AG08395 (cell line): ENCODE data around the gene PEX26.
A peak's percentile ranks its signal among the peaks of the same experiment; 100 is the strongest.
"Not testable (repeated sequence)": the region's sequence is repeated elsewhere in the genome, so short reads cannot be mapped to it uniquely, and the experiment has no call there.

Experiments used
- DNase-seq: peaks from one replicate; pipeline ENCODE4 v3.0.0; 2012; ENCODE audit warnings: mixed read lengths, low spot score

PEX26 gene

DNA sequence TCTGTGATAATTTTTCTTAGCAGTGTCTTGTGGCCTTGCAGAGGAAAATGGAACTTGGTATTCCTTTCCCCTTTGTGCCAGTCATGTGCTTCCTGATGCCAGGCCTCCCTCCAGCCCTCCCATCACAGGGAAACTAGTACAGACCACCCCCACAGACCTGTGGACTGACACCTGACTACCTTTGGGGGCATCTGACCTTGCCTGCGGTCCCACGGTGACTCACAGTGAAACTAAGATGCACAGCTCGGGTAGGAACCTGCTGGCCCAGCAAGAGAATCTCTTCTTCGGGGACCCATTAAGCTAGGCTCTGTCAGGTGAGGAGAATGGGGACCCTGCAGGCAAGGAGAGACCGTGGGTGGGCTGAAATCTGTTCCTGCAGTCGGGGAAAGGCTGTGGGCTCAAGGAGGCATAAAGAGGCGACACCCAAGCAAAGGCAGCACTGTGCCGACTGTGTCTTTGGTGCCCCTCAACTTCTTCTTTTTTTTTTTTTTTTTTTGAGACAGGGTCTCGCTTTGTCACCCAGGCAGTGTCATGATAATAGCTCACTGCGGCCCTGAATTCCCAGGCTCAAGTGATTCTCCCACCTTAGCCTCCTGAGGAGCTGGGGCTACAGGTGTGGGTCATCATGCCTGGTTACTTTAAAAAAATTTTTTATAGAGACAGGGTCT is 20.8 kb upstream of the PEX26 start:
- no peak for DNase-seq

GRCh38 chr22:18057568-18058209 is 20.1 kb upstream of the PEX26 start:
- peak; percentile 88 for DNase-seq

DNA sequence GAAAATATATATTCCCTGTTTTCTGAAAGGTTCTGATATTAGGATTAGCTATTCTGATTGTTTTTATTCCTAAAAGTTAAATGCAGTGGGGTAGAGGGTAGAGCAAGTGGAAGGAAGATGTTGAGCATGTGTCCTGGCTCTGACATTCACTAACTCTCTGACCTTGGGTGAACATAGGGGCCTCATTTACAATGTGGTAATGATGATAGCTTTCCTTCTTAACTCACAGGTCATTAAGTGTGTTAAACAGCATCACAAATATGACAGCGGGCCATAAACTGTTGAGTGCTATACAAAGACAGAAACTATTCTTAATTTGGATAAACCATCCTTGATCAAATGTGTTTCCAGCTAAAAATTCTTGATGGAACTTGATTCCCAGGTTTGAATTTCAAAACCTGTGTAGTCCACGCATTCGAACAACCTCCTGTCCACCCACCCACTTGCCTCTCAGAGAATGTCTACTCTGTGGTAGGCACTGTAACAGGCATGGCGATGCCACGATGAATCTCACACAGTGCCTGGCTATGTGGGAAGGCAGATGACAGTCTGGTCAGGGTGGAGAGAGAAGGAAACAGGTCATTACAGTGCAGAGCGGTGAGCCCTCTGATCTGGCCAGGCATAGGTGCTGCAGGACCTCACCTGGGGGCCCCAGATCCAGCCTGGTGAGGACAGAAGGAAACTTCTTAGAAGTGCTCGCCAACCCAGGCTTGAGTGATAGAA is 19.3 kb upstream of the PEX26 start:
- no peak for DNase-seq

DNA sequence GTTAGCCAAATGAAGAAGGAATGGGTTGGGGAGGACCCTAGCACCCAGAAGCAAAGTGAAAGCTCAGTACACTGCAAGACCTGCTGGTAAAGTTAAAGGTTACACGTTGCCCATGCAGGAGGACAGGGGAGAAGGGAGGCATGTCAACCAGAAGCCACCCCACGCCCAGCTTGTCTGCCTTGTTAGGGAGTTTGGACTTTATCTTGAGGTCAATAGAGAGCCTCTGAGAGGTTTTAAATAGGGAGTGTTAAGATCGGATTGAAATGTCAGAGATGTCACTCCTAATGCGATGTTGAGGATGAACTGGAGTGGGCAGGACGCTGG is 18.7 kb upstream of the PEX26 start:
- DNase-seq: no peak

DNA sequence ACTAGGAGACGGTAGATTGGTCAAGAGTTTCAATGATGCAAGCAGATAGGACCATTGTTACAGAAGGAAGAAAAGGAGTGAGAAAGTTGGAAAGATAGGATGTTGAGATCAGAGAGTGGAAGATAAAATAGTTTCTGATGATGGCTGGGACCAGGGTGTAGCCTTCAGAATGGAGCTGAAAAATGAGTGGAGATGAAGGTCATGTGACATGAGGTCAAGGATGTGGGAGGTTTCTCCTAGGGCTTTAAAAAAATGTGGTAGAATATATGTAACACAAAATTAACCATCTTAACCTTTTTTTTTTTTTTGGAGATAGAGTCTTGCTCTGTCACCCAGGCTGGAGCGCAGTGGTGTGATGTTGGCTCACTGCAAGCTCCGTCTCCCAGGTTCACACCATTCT is 18.3 kb upstream of the PEX26 start:
- no peak for DNase-seq

DNA sequence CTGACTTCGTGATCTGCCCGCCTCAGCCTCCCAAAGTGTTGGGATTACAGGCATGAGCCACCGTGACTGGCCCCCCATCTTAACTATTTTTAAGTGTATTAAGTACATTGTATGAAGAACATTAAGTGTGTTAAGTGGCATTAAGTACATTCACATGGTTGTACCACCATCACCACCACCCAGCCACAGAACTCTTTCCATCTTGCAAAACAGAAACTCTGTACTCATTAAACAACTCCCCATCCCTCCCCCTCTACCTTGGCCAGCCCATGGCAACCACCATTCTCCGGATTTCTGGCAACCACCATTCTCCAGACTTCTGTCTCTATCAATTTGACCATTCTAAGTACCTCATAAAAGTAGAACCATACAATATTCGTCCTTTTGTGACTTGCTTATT is 17.8 kb upstream of the PEX26 start:
- no peak for DNase-seq

DNA sequence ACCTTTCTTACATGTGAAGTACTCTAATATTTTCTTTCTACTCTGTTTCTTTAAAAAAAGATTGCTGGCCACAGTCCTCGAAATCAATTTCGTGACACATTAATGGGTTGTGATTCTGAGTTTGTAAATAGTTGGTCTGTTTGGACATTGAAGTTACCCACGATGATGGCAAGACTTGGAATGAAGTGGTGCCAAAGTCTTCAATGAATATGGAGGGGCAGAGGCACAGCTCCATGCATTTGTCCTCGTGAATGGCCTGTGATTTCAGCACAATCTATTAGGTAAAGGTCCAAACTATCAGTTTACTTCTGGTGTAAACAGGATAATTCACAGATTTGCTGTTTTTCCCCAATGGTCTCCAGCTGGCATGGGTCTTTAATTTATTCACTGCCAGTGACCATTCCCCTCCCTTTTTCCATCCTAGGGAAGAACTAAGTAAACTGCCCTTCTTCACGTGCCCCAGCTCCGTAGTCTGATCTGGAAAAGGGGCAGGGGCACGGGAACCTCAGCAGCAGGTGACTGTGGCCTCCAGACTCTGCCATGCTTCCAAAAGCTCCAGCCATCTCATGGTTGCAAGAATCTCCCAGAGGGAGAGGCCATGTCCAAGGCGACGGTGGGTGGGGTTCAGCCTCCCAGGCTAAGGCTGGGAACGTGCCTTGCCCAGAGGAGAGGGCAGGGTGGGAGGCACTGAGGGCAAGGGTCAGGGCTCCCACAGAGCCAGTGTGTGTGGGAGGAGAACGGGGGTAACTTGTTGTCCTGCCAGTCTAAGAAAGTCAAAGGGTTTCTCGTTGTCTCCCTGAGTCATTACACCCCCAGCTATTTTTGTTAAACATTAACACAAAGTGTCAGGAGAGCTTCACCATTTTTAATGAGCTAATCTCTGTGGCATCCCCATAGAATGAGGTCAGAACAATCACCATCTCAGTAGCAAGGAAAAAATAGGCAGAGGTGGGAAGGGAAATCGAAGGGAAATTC is 16.9 kb upstream of the PEX26 start:
- peak; percentile 62 for DNase-seq

DNA sequence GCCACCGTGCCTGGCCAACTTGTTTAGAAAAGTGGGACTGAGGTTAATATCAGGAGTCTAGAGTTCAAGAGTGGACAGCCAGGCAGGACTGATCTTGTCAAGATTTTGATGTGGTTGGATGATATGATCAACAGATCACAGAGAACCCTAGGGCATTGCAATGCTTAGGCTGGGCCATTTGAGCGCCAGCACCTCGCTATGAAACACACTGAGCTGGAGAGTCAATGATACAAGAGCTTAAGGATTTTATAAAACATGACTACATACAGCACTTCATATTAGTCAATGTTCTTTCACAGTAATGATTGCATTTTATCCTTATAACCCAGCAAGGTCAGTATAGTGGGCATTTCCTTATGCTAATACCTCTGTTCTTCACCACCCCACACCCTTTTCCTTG is 15.4 kb upstream of the PEX26 start:
- DNase-seq: no peak

GRCh38 chr22:18063306-18063705 is 14.5 kb upstream of the PEX26 start:
- DNase-seq: no peak

- not testable (repeated sequence) for DNase-seq
Observed at GRCh38 chr22:18063715-18064114, 14.1 kb upstream of the PEX26 start.

DNA sequence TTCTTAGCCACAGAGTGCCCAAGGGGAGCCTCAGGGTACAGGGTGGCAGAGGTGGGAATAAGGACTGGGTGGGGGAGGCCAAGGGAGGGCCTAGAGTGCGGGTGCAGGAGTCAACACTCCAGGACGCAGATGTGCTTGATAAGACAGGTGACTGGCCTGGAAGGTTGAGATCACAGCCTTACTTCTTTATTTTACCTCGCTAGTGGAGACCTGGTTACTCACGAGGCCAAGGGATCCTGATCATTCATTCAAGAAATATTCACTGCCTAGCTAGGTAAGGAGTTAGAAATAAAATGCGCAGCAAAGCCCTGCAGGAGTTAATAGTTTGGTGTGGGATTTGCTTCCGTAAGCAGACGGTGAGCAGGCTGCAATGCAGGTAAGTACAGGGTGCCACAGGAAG is 13.2 kb upstream of the PEX26 start:
- DNase-seq: no peak

DNA sequence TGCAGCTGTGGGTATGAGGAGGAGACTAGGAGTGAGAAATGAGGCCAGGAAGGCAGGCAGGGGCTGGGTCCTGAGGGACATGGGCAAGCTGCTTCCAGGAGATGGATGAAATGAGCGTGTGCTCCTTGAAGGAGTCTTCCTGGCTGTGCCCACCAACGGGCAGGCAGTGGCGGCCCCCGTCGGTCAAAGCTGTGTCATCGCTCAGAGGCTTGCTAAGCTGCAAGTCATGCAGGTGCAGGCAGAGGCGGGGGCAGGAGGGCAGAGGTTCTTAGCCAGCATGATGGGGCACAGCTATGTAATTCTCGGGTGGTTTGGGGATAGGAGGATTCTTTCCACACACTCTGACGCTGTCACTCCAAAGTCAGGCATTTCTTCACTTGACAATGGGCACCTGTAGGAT is 12.5 kb upstream of the PEX26 start:
- no peak for DNase-seq

DNA sequence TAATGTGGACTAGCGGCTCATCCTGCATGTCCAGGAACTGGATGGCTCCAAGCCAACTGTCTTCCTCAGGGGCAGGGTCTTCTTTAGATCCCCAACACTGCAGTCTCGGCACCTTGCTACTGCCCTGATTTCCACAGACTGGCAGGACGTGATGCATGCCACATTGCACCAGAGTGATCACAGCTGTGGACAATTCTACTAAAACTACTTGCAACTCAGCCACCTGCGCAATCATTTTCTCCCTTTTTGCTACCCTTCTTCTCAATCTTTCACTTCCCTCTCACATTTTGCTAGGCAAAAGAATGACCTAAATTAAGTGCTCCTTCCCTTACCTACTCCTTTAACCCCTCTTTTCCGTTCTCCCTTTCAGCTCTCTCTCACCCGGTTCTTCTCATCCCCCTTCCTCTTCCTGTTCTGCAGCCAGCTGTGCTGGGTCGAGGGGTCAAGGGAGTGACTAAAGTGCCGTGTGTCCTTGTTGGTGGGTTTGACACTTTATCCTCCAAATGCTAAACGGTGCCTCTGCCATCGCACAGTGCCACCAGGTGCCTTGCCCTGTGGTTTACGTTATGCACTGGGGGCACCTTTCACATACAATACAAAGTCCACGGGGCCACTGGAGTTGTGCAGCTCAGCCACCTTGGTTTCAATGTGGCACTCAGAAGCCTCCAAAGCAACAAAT is 11.5 kb upstream of the PEX26 start:
- DNase-seq: no peak

GRCh38 chr22:18067121-18067520 is 10.7 kb upstream of the PEX26 start:
- no peak for DNase-seq

DNA sequence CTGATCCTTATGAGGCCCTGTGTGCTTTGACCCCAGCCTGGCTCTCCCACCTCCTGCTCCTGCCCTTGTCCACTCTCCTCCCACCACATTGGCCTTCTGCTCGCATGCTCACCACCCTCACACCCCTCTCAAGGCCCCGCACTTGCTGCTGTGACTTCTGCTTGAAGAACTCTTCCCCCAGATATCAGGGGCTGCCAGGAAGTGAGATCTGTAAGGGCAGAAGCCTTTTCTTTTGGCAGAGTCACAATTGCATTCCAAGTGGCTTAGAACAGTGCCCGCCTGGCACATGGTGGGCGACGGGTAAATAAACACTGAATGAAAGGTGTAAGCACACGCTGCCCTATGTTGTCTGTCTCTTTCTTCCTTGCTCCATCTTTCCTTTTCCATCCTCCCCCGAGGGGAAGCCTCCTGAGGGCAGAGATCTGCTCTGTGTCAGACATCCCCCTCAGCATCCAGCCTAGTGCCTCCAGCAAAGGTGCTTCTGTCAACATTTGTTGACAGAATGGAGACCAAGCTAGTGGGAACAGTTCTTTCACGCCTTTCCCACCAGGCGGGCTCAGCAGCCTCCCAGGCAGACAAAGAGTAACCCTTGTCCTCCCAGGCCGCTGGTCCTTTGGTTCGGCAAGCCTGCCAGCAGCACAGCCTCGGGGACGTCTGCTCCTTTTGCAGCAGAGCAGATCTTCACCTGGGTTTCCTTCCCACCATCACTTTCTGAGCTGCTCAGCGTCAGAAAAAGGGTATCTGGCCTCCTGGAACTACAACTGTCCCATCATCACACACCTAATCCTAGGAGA is 10.0 kb upstream of the PEX26 start:
- no peak for DNase-seq

- peak; percentile 80 for DNase-seq
Observed at GRCh38 chr22:18068381-18068988, 9.3 kb upstream of the PEX26 start.

DNA sequence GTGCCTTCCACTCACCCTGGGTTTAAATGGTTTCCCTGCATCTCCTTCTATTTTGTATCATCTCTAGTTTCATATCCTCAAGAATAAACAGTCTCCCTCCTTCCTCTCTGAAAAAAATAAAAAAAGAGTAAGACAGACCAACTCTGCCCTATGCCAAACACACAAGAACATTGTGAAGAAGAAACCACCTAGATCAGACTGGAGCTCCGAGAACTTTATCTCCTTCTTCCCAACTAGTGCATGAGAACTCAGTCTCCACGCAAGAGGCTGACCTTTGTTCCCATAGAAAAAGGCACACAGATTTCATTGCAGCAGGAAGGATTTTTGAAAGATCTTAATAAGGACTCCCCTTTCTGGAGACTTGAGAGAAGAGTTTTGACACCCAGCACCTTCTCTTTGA is 8.7 kb upstream of the PEX26 start:
- no peak for DNase-seq

DNA sequence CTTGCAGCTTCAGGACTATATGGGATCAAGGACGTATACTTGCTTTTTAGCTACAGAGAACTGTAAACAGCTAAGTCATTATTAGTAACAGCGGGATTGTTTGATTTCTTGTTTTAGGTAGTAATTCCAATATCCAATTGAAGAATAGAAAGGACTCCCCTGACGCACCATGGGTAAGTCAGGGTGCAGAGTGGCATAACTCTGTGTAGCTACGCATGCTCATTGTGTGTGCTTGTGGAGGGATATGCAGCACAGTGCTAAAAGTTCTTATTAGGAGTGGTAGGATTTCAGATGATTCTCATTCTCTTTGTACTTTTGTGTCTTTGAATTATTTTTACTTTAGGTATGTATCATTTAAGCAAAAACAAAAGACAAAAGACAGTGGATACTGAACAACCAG is 7.7 kb upstream of the PEX26 start:
- no peak for DNase-seq

DNA sequence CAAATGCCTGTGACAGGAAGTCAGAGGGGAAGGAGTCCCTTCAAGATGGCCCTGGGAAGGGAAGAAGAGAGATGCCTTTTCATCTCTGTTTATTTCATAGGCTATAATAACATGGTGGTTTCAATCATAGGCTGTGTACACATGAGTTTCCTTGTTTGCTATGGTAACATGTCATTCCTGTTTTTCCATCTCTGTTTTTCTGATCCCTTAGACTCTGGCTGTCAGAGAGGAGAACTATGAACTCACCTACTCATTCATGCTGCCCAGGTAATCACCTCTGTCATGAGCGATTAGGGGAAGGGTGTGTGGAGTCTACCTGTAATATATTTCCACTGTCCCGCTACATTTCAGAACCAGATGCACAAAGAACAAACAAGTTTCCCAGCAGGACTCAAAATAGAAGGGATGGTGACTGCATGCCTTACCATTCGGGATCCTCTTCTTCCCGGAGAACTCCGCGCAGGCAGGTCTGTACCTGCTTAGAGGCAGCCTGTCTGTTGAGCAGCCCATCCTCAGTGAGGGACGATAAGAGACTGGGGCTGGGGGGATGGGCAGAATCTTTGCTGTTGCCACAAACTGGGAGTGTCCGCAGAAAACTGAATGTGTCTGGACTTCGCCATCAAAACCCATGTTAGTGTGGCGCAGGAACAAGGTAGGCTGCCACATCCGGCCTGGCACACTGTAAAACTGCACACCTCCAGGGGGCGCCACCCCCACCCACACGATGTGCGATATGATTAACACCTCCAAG is 7.1 kb upstream of the PEX26 start:
- DNase-seq: no peak
